Breast epithelium (tissue), 3 donors: ENCODE data around the gene SLC7A5.

Experiments used
- POLR2A ChIP-seq: fragments of 450-650 bp; IDR thresholded peaks from one replicate; pipeline ENCODE4 v1.6.1; 2016; ENCODE audit warnings: antibody characterized with exemption, mild to moderate bottlenecking, moderate library complexity
- TF ChIP-seq, protein P1 (sequence below), 3 donors: fragments of 450-650 bp; IDR thresholded peaks; one replicate each; pipeline ENCODE4 v1.5.1; 2016 to 2017; ENCODE audit warnings: antibody characterized with exemption in 3 of 3, mild to moderate bottlenecking in 3 of 3, moderate library complexity in 3 of 3

DNA sequence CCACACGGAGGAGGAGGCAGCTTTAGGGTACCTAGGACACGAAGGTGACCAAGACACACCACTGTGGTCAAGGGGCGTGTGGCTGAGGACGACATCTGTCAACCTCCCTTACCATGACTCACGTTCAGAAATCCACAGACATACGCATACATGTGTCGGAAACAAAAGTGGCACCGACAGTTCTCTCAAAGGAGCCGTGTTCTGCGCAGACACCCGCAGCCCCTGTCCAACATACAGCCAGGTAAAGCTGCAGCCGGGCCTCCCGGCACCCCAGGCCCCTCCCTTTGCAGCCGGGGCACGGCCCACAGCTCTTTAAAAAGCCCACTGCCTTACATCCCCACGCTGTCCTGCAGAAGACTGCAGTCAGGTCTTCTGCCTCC, 63.1 kb downstream of the SLC7A5 start:
- TF ChIP-seq POLR2A: no peak
- TF ChIP-seq, protein P1, sequence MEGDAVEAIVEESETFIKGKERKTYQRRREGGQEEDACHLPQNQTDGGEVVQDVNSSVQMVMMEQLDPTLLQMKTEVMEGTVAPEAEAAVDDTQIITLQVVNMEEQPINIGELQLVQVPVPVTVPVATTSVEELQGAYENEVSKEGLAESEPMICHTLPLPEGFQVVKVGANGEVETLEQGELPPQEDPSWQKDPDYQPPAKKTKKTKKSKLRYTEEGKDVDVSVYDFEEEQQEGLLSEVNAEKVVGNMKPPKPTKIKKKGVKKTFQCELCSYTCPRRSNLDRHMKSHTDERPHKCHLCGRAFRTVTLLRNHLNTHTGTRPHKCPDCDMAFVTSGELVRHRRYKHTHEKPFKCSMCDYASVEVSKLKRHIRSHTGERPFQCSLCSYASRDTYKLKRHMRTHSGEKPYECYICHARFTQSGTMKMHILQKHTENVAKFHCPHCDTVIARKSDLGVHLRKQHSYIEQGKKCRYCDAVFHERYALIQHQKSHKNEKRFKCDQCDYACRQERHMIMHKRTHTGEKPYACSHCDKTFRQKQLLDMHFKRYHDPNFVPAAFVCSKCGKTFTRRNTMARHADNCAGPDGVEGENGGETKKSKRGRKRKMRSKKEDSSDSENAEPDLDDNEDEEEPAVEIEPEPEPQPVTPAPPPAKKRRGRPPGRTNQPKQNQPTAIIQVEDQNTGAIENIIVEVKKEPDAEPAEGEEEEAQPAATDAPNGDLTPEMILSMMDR (IDR thresholded peaks at IDR 0.05): no peak
